IPS-18c (cell line): ENCODE data around the gene PHLDB2.

Source experiments
- H3K4me3 ChIP-seq: 2 replicates; pipeline ENCODE4 v1.7.0; 2013; ENCODE audit warnings: low read depth, mild to moderate bottlenecking, low read length, moderate library complexity; ENCODE audit not compliant: insufficient read depth
- H3K9me3 ChIP-seq: one replicate; pipeline ENCODE4 v1.6.1; 2013; ENCODE audit warnings: mild to moderate bottlenecking, low read length, moderate library complexity; ENCODE audit not compliant: control insufficient read depth, insufficient read depth

The PHLDB2 gene

DNA sequence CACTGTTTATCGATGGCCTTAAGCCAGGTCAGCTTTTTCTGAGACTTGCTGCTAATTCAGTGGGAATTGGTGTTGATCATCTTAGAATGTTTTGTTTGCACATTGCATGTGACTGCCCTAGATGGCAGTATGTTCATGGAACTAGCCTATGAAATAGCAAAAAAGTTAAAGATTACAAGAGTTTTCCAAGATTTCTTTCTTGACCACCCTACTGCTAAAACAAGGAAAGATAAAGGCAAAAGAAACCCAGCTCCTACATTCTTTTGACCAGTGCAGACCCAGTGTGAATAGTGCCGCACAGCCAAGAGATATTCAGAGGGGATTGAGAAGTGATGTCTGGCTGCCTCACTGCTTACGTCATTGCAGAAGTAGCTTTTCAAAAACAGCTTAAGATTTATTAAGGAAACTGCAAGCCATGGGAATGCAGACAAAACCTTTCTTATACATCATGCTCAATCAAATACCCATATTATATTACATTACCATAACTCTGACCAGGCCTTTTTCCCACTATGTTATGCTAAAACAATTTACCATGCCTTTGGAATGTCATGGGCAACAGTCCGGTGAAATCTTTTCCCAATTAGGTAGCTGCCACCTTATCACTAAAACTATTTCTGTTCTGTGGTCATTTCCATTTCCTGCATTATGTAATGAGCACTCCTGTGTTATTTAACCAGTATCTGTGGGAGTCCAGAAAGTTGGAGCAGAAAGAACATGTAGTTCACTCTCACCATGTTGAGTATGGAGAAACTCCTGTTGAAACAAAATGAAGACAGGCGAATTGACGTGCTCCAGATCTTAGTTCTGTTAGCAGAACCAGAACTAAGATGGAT lies 6.0 kb downstream of the PHLDB2 start:
- Histone ChIP-seq H3K4me3 (no peak overlapping the region), H3K9me3 (no peaks in the 10 kb centered on the region)

DNA sequence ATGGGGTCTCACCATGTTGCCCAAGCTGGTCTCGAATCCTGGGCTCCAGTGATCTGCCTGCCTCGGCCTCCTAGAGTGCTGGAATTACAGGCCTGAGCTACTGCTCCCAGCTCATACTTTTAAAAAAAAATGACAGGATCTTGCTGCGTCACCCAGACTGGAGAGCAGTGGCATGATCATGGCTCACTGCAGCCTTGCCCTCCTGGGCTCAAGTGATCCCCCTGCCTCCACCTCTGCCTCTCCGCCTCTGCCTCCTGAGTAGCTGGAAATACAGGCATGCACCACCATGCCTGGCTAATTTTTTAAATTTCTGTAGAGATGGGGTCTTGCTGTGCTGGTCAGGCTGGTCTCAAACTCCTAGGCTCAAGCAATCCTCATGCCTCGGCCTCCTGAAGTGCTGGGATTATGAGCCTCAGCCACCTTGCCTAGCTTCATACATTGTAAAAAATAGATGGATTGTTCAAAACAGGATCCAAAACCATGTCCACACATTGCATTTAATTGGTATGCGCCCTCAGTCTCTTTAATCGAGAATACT lies 8.9 kb downstream of the PHLDB2 start:
- no peaks in the 10 kb centered on the region for H3K9me3 ChIP-seq
- H3K4me3 ChIP-seq, result no peak overlapping the region

- Histone ChIP-seq H3K9me3 (no peaks in the 10 kb centered on the region), H3K4me3 (no peak overlapping the region)
Measured at GRCh38 chr3:111870620-111871019, 11.6 kb downstream of the PHLDB2 start.

GRCh38 chr3:111871809-111872623 lies 13.0 kb downstream of the PHLDB2 start:
- no peak overlapping the region for H3K4me3 ChIP-seq
- H3K9me3 ChIP-seq, result no peaks in the 10 kb centered on the region

DNA sequence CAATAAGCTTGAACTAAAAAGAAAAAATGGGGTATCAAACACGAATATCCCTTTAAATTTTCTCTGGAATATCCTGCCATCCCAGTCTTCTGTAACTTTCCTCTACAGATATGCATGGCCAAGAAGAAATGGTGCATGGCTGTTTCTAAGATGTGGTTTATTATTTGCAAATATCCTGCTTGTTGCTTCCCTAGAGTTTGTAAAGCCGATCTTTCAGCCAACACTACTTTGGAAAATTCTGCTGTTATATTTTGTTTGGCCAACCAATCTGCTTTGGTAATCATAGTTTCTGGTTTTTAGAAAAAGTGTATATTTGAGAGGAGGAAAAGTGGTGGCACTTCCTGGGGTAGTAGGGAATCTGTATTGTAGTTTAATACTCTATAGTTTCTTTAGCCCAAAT lies 13.9 kb downstream of the PHLDB2 start:
- no peaks in the 10 kb centered on the region for H3K9me3 ChIP-seq
- H3K4me3 ChIP-seq, result no peak overlapping the region

- H3K9me3 ChIP-seq, result no peaks in the 10 kb centered on the region
- H3K4me3 ChIP-seq, result no peak overlapping the region
Measured at GRCh38 chr3:111874177-111874820, 15.2 kb downstream of the PHLDB2 start.

DNA sequence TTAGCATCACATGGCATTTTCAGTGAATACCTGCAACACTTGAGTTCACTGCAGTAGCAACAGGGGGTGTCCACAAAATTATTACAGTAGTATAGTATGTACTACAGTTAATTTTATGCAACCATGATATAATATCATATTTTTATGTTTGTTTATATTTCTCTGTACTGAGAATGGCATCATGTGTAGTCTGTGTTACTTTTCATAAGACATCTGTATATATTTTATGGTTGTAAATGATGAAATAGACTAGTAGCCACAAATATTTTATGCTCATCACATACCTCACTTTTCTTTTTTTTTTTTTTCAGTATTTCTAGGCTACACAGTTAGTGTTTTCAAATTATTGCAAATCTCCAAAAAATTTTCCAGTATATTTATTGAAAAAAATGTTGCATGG lies 22.4 kb downstream of the PHLDB2 start:
- no peaks in the 10 kb centered on the region for H3K9me3 ChIP-seq
- no peak overlapping the region for H3K4me3 ChIP-seq

DNA sequence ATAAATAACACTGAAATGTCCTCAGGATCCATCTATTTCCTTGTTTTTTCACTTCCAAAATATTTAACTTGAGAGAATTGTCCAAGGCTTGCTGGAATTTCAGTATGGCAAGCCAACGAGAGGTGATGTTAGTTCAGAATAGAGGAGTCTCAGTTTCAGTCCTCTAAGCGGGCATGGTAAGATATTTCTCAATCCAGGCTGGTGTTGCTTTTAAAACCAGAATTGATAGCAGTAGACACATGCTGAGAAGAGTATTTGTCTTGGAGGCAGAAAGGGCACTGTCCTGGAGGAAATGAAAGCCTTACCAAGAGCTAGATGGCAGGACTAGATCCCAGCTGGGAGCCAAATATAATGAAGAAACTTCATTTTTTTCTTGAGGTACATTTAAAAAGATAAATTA lies 23.1 kb downstream of the PHLDB2 start:
- Histone ChIP-seq H3K4me3 (no peak overlapping the region), H3K9me3 (no peaks in the 10 kb centered on the region)

DNA sequence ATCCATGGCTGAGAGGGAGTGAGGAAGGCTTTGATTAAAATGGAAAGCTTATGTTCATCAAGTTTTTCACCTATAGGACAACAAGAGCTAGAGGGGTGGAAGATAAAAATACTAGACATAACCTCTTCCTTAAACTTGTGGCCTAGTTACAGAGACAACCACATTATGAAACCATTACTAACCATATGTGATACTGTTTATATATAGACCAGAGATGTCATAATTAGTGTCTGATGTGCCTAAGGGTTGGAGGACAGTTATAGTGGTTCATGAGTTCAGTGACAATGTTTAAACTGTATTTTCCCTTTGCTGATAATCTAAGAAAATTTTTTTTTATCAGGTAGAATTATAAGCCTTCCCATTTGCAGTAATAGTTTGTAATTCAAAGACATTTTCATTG lies 23.7 kb downstream of the PHLDB2 start:
- Histone ChIP-seq H3K9me3 (no peaks in the 10 kb centered on the region), H3K4me3 (no peak overlapping the region)

DNA sequence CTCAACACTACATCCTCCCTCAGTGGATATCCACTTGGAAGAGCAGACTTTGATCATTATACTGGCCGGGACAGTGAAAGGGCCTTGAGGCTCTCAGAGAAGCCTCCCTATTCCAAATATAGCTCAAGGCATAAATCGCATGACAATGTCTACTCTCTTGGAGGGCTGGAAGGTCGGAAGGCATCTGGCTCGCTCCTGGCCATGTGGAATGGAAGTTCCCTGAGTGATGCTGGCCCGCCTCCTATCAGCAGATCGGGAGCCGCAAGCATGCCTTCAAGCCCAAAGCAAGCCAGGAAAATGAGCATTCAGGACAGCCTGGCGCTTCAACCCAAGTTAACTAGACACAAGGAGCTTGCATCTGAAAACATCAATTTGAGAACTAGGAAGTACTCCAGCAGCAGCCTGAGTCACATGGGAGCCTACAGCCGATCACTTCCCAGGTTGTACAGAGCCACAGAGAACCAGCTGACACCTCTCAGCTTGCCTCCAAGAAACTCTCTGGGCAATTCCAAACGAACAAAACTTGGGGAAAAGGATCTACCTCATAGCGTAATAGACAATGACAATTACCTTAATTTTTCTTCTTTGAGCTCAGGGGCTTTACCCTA lies 25.4 kb downstream of the PHLDB2 start:
- Histone ChIP-seq H3K9me3 (no peaks in the 10 kb centered on the region), H3K4me3 (no peak overlapping the region)

GRCh38 chr3:111885578-111885977 lies 26.5 kb downstream of the PHLDB2 start:
- Histone ChIP-seq H3K4me3 (no peak overlapping the region), H3K9me3 (no peaks in the 10 kb centered on the region)

- no peak overlapping the region for H3K4me3 ChIP-seq
- no peaks in the 10 kb centered on the region for H3K9me3 ChIP-seq
Measured at GRCh38 chr3:111890051-111890580, 31.1 kb downstream of the PHLDB2 start.

DNA sequence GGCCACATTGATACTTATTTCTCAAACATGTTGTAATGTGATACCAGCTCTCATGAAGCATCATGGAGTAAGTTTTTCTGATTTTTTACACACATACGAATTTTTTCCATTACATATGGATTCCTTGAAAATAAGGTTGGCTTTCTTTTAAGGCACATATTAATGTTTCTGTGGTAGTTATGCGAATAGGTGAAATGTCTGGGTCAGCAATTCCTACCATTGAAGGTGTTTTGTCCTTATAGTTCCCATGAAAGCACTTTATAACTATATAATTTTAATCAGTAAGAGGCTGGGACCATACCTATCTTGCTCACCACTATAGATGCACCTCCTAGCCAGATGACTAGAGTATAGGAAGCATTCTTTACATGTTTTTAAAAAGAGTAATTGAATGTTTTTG lies 33.0 kb downstream of the PHLDB2 start:
- no peak overlapping the region for H3K4me3 ChIP-seq
- H3K9me3 ChIP-seq, result no peaks in the 10 kb centered on the region

GRCh38 chr3:111895071-111895470 lies 36.0 kb downstream of the PHLDB2 start:
- no peak overlapping the region for H3K4me3 ChIP-seq
- no peaks in the 10 kb centered on the region for H3K9me3 ChIP-seq

GRCh38 chr3:111899966-111900365 lies 40.9 kb downstream of the PHLDB2 start:
- H3K9me3 ChIP-seq, result no peaks in the 10 kb centered on the region
- no peak overlapping the region for H3K4me3 ChIP-seq

GRCh38 chr3:111901637-111902036 lies 42.6 kb downstream of the PHLDB2 start:
- Histone ChIP-seq H3K9me3 (no peaks in the 10 kb centered on the region), H3K4me3 (no peak overlapping the region)

GRCh38 chr3:111902534-111902933 lies 43.5 kb downstream of the PHLDB2 start:
- no peak overlapping the region for H3K4me3 ChIP-seq
- no peaks in the 10 kb centered on the region for H3K9me3 ChIP-seq
